Measurements from ENCODE around the gene BAIAP2.

GRCh38 chr17:81120149-81120484 lies 85.2 kb downstream of the BAIAP2 start:
- TF ChIP-seq CTCF (IDR thresholded peaks at IDR 0.05), result no peak
- TF ChIP-seq POLR2AphosphoS5 (IDR thresholded peaks at IDR 0.05), result no peak
- no peak for TF ChIP-seq POLR2A (IDR thresholded peaks at IDR 0.05)

All from breast epithelium (tissue), 3 donors.